HEK293 (cell line): ENCODE data around the gene DNAJA1.

Experiments
- GLI4 ChIP-seq: fragments of 450-650 bp; formaldehyde crosslinking; IDR thresholded peaks from 2 replicates; pipeline ENCODE4 v1.5.1; 2016; ENCODE audit warnings: missing biosample characterization, missing genetic modification characterization
- KLF17 ChIP-seq: fragments of 450-650 bp; formaldehyde crosslinking; IDR thresholded peaks from 2 replicates; pipeline ENCODE4 v1.5.1; 2016; ENCODE audit warnings: missing biosample characterization, missing genetic modification characterization
- KLF7 ChIP-seq: fragments of 450-650 bp; formaldehyde crosslinking; IDR thresholded peaks from 2 replicates; pipeline ENCODE4 v1.5.1; 2016; ENCODE audit warnings: missing biosample characterization, missing genetic modification characterization, borderline replicate concordance
- PRDM2 ChIP-seq: fragments of 450-650 bp; formaldehyde crosslinking; IDR thresholded peaks from 2 replicates; pipeline ENCODE4 v1.5.1; 2016; ENCODE audit warnings: missing biosample characterization, missing genetic modification characterization, borderline replicate concordance
- PRDM4 ChIP-seq: fragments of 450-650 bp; formaldehyde crosslinking; IDR thresholded peaks from 2 replicates; pipeline ENCODE4 v1.5.1; 2017; ENCODE audit warnings: missing biosample characterization, missing genetic modification characterization
- ZBTB10 ChIP-seq: fragments of 450-650 bp; formaldehyde crosslinking; IDR thresholded peaks from 2 replicates; pipeline ENCODE4 v1.5.1; 2016; ENCODE audit warnings: missing biosample characterization, missing genetic modification characterization
- ZNF175 ChIP-seq: fragments of 450-650 bp; formaldehyde crosslinking; IDR thresholded peaks from 2 replicates; pipeline ENCODE4 v1.5.1; 2016; ENCODE audit warnings: missing biosample characterization, missing genetic modification characterization
- ZNF211 ChIP-seq: fragments of 450-650 bp; formaldehyde crosslinking; IDR thresholded peaks from 2 replicates; pipeline ENCODE4 v1.5.1; 2016; ENCODE audit warnings: low read depth, missing biosample characterization, missing genetic modification characterization
- ZNF266 ChIP-seq: fragments of 450-650 bp; formaldehyde crosslinking; IDR thresholded peaks from 2 replicates; pipeline ENCODE4 v1.5.1; 2016; ENCODE audit warnings: missing biosample characterization, missing genetic modification characterization, low read depth
- ZNF274 ChIP-seq, 2 experiments: fragments of 200-500 bp in 1 of 2; fragments of 450-650 bp in 1 of 2; sonication (Bioruptor generic) in 1 of 2; formaldehyde crosslinking in 1 of 2; IDR thresholded peaks; 2 replicates each; pipeline versions ENCODE4 v1.5.1 to v1.6.1; 2014 to 2016; ENCODE audit warnings: borderline replicate concordance in 1 of 2, inconsistent platforms in 1 of 2, low read length in 1 of 2, missing biosample characterization in 1 of 2, missing genetic modification characterization in 1 of 2
- ZNF324 ChIP-seq: fragments of 450-650 bp; formaldehyde crosslinking; IDR thresholded peaks from 2 replicates; pipeline ENCODE4 v1.5.1; 2016; ENCODE audit warnings: missing biosample characterization, missing genetic modification characterization
- ZNF341 ChIP-seq: fragments of 450-650 bp; formaldehyde crosslinking; IDR thresholded peaks from 2 replicates; pipeline ENCODE4; 2016; ENCODE audit warnings: low read depth, missing biosample characterization, missing genetic modification characterization
- ZNF366 ChIP-seq: fragments of 450-650 bp; formaldehyde crosslinking; conservative IDR thresholded peaks from 2 replicates; pipeline ENCODE4 v1.5.1; 2016; ENCODE audit warnings: missing biosample characterization, missing genetic modification characterization
- ZNF626 ChIP-seq: fragments of 450-650 bp; sonication (Bioruptor Pico); formaldehyde crosslinking; IDR thresholded peaks from 2 replicates; pipeline ENCODE4 v1.5.1; 2018; ENCODE audit warnings: missing biosample characterization, missing genetic modification characterization, inconsistent platforms
- ZNF677 ChIP-seq: fragments of 450-650 bp; IDR thresholded peaks from 2 replicates; pipeline ENCODE4 v1.5.0; 2018; ENCODE audit warnings: missing biosample characterization, mild to moderate bottlenecking, missing genetic modification characterization, moderate library complexity
- ZNF830 ChIP-seq: fragments of 450-650 bp; IDR thresholded peaks from 2 replicates; pipeline ENCODE4 v1.5.0; 2018; ENCODE audit warnings: missing biosample characterization, missing genetic modification characterization, low read depth, mild to moderate bottlenecking, moderate library complexity
- ZNF837 ChIP-seq: fragments of 450-650 bp; formaldehyde crosslinking; IDR thresholded peaks from 2 replicates; pipeline ENCODE4 v1.5.1; 2016; ENCODE audit warnings: missing biosample characterization, missing genetic modification characterization
- TF ChIP-seq, protein P1 (sequence below): fragments of 450-650 bp; formaldehyde crosslinking; IDR thresholded peaks from 2 replicates; pipeline ENCODE4 v1.5.1; 2016; ENCODE audit warnings: missing biosample characterization, missing genetic modification characterization
- TF ChIP-seq, protein P2 (sequence below): fragments of 450-650 bp; formaldehyde crosslinking; IDR thresholded peaks from 2 replicates; pipeline ENCODE4 v1.5.1; 2016; ENCODE audit warnings: missing biosample characterization, missing genetic modification characterization

The DNAJA1 gene

GRCh38 chr9:33076046-33077004 lies 51.3 kb downstream of the DNAJA1 start, which contains the start of gene SMU1 (continued):
- no peak for TF ChIP-seq PRDM4 (tag by site-specific recombination)
- TF ChIP-seq ZNF830, result no peak
- TF ChIP-seq ZNF324 (tag by site-specific recombination), result no peak; the same call in 1 of the 2 replicates
- TF ChIP-seq ZNF274 (IDR thresholded peaks at IDR 0.05; ENCODE audit: low read length), result no peak
- TF ChIP-seq ZNF274 (tag by site-specific recombination; IDR thresholded peaks at IDR 0.05; ENCODE audit: borderline replicate concordance), result no peak
- no peak for TF ChIP-seq ZNF341
- no peak for TF ChIP-seq GLI4 (tag by site-specific recombination)
- TF ChIP-seq KLF7 (tag by site-specific recombination), result no peak
- peak; percentile 95 for TF ChIP-seq ZNF366
- TF ChIP-seq ZBTB10 (tag by site-specific recombination), result no peak
- TF ChIP-seq ZNF175 (tag by site-specific recombination), result no peak
- TF ChIP-seq, protein P1, sequence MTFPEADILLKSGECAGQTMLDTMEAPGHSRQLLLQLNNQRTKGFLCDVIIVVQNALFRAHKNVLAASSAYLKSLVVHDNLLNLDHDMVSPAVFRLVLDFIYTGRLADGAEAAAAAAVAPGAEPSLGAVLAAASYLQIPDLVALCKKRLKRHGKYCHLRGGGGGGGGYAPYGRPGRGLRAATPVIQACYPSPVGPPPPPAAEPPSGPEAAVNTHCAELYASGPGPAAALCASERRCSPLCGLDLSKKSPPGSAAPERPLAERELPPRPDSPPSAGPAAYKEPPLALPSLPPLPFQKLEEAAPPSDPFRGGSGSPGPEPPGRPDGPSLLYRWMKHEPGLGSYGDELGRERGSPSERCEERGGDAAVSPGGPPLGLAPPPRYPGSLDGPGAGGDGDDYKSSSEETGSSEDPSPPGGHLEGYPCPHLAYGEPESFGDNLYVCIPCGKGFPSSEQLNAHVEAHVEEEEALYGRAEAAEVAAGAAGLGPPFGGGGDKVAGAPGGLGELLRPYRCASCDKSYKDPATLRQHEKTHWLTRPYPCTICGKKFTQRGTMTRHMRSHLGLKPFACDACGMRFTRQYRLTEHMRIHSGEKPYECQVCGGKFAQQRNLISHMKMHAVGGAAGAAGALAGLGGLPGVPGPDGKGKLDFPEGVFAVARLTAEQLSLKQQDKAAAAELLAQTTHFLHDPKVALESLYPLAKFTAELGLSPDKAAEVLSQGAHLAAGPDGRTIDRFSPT (tag by site-specific recombination), result 0 out of 2 replicates have a peak, but pooled peaks have one; percentile 44
- no peak for TF ChIP-seq PRDM2
- no peak for TF ChIP-seq ZNF211 (tag by site-specific recombination)
- no peak for TF ChIP-seq ZNF266 (tag by site-specific recombination)
- TF ChIP-seq, protein P2, sequence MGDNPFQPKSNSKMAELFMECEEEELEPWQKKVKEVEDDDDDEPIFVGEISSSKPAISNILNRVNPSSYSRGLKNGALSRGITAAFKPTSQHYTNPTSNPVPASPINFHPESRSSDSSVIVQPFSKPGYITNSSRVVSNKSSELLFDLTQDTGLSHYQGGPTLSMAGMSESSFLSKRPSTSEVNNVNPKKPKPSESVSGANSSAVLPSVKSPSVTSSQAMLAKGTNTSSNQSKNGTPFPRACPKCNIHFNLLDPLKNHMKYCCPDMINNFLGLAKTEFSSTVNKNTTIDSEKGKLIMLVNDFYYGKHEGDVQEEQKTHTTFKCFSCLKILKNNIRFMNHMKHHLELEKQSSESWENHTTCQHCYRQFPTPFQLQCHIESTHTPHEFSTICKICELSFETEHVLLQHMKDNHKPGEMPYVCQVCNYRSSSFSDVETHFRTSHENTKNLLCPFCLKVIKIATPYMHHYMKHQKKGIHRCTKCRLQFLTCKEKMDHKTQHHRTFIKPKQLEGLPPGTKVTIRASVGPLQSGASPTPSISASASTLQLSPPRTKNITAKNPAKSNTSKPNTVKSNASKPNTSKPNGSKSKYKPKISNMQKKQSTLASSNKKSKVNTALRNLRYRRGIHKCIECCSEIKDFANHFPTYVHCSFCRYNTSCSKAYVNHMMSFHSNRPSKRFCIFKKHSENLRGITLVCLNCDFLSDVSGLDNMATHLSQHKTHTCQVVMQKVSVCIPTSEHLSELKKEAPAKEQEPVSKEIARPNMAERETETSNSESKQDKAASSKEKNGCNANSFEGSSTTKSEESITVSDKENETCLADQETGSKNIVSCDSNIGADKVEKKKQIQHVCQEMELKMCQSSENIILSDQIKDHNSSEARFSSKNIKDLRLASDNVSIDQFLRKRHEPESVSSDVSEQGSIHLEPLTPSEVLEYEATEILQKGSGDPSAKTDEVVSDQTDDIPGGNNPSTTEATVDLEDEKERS (tag by site-specific recombination), result no peak
- no peak for TF ChIP-seq ZNF626 (tag by site-specific recombination)
- TF ChIP-seq KLF17 (tag by site-specific recombination), result no peak
- no peak for TF ChIP-seq ZNF837
- TF ChIP-seq ZNF677 (tag by site-specific recombination), result no peak
